HG03045 (cell line): ENCODE results near the gene TTC34.

Experiments used
- ATAC-seq: cut with Tn5 transposase; IDR thresholded peaks from one replicate; pipeline ENCODE4 v1.9.1; 2021; ENCODE audit warnings: mild to moderate bottlenecking, moderate library complexity; ENCODE audit not compliant: unreplicated experiment

Gene TTC34

DNA sequence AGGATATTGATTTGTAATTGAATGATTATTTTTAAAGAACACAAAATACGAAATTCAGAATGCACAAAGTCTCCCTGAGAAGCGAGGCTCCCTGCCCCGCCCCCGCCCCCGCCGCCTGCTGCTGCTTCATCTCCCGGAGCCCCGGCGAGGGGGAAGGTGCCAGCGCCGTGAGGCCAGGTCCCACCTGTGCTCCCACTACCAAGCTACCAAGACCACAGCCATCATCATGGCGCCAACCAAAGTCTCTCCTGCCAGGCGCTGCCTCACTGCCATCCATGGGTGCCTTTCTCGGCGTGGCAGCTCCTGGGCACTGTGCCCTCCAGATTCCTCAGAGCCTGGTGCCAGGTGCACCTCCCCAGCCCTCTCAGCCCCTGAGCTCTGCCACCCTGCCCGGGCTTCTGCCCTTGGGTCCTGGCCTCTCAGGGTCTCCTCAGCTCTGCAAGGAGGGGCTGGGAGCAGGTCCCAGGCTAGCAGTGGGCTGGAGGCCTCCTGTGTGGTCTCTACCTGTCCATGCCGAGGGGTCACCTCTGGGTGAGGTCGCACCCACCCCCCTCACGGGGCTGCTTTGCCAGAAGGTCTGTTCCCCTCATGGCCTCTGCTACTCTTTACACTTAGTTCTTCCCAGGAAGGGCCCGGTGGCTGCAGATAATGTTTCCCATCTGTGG is 29.4 kb upstream of the TTC34 start:
- no peak for ATAC-seq

DNA sequence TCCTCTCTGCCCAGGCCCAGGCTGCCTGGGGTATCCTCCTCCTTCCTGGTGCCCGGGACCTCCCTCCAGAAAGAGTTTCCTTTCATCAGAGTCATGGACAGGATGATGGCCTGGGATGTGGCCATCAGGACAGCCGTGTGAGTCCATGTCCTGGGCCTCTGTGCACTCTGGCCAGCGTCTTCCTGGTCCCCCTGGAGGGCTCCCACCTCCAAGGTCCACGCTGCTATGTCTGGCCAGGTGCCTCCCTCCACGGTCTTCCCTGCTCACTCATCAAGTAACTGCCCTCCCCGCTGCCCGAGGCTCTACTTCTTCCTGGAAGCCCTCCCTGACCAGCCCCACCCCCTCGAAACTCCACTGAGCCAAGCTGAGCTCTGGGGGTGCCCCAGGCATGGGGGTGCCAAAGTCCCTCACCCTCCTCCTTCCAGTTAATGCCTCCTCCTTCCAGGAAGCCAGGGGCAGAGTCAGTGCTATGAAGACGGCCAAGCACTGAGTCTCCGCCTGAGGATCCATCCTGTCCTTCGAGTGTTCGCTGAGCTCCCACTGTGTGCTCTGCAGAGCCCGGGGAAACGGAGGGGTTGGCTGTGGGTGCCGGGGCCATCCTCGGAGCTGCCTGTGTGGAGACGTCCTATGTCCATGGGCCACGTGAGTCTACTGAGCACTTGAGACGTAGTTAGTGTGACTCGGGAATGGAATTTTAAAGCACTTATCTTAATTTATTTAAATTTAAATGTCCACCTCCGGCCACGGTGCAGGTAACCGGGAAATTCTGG is 28.5 kb upstream of the TTC34 start:
- ATAC-seq: no peak

DNA sequence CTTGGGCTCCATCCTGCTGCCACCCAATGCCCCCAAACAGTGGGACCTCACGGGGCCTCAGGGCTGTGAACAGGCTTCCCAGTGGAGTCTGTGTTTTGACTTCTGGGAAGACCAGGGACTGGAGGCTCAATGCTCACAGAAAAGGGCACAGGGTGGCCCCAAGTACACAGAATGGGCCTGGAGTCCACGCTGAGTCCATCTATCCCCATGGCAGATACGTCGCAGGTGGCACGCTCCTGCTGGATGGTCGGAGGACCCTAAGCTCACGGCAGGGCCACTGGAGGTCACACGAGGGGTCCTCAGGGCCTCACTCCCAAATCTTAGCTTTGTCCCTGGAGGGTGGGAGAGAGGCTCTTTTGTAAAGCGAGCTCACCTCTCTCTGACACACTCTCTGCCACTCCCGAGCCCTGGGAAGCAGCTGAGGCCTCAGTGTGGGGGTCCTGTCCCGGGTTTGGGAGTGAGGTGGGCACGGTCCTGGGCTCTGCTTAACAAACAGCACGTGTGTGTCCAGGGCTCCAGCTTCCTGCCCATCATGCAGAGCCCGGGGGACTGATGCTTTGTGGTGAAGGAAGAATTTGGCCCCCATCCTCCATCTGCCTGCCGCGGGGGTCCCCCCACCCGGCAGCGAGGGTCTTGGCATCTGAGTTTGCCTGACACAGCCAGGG is 27.2 kb upstream of the TTC34 start:
- no peak for ATAC-seq

DNA sequence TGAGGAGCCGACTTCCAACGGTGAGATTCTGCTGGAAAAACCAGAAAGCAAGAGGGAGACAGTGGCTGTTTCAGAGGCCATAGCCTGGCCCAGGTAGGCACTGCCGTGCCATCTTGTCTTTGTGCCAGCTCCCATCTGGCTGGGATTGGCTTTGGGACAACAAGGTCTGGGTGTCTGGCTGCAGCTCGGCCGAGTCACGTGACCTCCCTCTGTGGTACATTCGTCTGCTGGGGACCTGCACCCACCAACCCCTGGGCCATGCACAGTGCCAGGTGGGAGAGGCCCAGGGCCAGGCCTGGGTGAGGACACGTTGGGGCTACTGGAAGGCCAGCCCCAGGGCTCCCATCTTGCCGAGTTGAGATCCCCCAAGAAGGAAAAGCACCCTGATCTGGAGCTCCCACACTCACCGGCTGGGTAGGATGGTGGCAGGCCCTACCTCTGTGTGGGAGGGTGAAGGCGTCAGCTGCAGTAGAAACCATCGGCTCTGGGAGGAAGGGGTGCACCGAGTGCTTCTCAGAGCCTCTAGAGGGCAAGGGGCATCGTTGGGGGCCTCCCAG is 25.3 kb upstream of the TTC34 start:
- ATAC-seq: no peak

DNA sequence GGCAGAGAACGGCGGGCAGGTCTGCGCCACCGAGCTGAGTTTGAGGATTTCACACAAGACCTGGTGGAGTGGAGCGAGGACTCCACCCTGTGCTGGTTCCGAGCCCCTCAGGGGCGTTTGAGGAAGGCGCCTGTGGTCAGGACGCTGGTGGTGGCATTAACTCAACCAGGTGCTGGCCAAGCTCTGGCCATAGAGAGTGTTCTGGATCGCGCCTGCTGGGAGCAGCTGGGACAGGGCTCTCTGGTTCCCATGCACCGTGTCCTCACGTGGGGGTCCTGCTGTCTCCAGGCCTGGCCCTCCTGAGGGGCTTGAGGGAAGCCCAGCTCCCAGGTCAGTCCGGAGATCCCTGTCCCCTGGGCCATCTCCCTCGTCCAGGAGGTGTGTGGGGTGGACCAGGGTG is 24.8 kb upstream of the TTC34 start:
- no peak for ATAC-seq

DNA sequence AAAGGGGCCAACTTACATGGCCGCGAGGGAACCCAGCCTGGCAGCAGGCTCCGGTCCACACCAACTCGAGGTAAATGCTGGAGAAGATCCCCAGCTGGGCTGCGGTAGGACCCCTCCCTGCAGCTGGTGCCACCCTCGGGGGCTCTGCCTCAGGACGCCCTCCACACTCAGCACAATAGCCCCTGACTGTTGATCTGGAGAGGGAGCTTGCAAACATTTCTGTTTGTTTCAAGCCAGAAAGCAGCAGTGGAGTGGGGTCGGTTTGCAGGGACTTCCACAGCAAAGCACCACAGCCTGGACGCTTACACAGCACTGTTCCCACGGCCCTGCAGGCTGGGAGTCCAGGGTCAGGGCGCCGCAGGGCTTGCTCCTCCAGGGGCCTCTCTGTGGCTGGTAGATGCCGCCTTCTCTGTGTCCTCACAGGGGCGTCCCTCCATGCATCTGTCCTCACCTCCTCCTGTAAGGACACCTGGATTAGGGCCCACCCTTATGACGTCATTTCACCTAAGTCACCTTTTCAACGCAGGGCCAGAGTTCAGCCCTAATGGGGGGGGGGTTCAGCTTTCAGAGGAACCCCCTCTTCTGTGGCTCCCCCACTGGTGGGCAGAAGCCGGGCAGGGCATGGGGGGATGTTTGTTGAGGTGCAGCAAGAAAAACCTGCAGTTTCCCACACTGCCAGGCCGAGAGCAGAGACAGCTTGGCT is 24.1 kb upstream of the TTC34 start:
- no peak for ATAC-seq

DNA sequence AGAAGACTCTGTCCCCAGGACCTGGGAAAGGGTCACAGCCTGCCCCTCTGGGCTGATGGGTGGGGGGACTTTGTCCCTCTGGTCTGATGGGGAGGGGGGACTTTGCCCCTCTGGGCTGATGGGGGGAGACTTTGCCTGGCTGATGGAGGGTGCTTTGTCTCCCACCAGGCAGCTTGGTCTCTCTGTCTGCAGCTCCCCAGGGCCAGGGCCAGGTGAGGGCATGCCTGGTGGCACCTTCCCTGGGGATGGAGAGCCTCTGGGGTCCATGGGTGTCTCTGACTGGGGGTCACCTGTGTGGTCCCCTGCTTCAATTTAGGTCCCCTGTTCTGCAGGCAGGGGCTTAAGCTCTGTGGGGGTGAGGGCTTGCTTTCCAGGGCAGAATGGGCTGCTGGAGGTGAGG is 23.5 kb upstream of the TTC34 start:
- ATAC-seq: no peak

DNA sequence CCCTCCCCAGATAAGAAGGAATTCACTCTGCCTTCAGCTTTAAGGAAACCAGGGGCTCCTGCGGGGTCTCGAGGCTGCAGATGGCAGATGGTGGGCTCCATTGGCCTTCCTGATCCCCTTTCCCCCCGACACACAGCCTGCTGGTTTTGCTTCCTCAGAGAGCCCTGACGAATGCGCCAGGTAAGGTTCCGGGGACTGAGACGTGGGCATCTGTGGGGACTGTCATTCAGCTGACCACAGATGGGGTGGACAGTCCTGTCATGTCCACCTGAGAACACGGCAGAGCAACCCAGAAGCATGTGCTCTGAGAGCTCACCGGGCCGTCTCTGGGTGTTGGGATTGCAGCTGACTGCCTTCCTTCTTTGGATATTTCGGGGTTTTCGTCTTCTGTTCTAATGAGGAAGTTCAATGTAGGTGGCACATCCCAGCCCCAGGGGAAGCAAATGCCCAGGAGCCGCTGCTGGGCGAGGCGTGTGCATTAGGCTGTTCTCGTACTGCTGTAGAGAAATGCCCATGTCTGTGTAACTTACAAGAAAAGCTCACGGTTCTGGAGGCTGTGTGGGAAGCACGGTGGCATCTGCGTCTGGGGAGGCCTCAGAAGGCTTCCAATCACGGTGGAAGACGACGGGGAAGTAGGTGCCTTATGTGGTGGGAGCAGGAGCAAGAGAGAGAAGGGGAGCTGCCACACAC is 22.6 kb upstream of the TTC34 start:
- ATAC-seq: no peak

DNA sequence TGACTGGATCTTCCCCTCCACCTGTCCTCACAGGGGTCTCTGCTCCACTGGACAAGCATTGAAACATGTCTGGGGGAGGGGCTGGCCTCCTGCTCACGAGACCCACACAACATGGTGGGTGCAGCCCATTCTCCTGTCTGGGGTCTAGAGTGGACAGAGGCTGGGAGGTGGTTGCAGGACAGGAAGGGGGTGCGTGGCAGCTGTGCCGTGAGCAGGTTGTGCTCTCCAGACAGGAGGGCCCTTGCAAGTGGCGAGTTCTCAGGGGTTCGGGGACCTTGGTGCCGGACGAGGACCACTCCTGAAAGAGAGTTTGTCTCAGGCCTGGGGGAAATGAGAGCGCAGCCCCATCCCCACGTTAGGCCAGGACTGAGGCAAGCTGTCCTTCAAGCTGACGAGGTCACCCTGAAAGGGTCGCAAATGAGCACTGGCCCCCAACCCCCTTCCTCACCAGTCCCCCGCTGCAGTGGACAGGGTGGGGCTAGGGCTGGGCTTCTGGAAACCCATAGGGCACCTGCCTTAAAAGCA is 21.2 kb upstream of the TTC34 start:
- ATAC-seq: no peak

DNA sequence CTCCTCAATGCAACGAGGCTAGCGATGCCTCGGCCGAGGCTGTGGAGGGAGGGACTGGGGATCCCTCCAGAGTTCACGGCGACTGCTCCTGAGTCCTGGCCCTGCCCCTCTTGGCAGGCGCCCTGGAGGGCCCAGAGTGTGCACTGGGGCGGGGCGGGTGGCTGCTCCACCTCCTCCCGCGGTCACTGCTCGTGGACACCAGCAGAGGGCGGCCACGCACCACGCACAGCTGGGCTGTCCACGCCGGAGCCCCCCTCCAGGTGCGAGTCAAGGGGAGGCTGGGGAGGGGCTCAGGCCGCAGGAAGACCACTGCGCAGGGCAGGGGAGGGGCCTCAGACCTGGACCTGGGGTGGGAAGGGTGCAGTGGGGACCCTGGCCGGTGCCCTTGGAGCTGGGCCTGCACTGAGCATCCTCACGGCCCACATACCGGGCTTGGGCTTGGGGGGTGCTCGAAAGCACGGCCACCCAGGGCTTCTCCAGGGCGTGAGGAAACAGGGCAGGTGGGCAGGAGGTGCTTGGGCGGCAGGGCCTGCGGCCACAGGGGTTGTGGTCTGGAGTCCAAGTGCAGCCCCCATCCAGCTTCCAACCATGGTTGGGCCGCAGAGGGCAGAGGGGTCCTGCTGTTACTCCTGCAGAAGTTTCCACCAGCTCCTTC is 20.6 kb upstream of the TTC34 start:
- no peak for ATAC-seq

DNA sequence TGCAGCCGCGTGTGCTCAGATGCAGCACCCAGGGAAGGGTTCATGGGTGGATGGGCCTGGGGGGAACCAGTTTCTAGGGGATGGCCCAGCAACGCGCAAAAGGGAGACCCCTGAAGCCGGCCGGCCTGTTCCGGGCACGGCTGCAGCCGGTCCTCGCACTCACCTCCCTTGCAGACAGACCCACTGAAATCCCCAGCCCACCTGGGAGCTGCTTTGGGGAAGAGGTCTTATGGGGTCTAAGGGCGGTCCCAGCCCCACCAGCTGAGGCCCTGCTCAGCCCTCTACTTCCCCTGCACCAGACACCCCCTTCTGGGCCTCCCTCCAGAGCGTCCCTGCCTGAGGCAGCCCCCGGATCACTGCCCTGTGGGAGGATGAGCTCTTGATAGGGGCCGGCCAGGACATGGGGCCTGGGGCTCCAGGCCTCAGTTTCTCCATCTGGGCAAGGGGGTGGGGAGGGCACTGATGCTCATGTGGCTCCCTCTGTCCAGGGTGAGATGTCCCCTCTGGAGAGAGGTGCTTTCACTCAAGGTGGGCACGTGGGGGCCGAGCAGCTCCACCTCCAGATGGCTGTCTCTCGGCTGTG is 20.0 kb upstream of the TTC34 start:
- no peak for ATAC-seq

DNA sequence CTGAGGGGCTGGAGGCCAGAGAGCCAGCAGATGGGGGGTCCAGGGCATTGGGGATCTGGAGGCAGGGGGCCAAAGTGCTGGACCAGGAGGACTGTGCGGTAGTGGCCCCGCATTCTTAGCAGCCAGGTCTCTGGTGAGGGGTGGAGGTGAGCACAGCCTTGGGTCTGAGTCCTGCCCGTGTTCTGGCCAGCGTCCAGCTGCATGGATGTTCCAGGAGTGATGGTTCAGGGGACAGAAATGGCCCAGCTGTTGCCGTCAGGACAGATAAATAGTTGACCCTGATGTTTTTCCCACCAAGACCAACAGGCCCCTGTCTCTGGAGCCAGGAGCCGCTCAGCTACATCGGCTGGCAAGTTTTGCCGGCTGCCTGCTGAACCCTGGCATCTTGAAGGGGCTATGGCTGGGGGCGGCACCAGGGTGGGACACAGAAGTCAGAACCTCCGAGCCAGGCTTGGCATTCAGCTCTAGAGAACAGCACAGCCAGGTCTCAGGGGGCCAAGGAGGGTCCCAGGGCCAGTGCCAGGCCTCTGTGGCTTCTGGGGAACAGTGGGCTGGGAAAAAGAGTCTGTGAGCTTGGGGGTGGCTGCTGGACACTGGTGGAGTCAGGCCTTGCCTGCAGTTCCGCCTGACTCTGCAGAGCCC is 19.4 kb upstream of the TTC34 start:
- ATAC-seq: no peak

DNA sequence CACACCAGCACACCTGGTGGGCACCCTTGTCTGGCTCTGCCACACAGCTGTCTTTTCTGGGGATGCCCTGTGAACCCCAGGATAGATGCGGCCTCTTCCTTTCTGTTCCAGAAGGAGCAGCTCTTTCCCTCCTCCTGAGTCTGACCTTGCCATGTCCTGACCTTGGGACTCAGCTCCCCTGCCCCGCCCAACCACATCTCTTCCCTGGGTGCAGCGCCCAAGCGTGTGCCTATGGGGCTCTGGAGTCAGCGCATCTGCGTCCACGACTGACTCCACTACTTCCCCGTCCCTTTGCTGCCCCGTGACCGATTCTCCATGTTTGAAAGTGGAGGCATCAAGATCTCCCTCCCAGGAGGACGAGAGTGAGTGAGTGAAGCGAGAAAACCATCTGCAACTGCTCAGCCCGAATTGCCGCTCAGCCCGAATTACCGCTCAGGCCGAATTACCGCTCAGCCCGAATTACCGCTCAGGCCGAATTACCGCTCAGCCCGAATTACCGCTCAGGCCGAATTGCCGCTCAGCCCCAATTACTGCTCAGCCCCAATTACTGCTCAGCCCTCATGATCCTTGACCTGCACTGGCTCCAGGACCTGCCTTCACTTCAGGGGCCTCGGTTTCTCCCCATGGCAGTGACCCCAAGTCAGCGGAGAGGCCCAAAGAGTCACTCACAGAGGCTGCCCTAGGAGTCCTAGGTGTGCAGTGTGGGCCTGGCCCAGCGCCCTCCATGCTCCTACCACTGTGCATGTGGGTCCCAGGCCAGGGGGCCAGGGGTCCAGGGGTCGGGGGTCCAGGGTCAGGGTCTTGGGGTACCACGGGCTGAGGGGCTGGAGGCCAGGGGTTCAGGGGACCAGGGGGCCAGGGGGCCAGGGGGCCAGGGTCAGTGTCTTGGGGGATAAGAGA is 18.6 kb upstream of the TTC34 start:
- ATAC-seq: no peak

DNA sequence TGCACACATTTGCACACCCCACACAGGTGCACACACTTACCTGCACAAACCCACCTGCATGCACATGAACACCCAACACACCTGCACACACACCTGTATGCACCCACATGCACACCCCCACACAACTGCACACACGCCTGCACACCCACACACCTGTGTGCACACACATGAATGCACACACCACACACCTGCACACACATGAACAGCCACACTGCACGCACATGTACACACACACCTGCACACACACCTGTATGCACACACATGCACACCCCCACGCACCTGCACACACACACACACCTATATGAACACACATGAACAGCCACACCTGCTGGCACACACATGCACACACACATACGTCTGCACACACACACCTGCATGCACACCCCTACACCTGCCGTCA is 17.9 kb upstream of the TTC34 start:
- no peak for ATAC-seq

DNA sequence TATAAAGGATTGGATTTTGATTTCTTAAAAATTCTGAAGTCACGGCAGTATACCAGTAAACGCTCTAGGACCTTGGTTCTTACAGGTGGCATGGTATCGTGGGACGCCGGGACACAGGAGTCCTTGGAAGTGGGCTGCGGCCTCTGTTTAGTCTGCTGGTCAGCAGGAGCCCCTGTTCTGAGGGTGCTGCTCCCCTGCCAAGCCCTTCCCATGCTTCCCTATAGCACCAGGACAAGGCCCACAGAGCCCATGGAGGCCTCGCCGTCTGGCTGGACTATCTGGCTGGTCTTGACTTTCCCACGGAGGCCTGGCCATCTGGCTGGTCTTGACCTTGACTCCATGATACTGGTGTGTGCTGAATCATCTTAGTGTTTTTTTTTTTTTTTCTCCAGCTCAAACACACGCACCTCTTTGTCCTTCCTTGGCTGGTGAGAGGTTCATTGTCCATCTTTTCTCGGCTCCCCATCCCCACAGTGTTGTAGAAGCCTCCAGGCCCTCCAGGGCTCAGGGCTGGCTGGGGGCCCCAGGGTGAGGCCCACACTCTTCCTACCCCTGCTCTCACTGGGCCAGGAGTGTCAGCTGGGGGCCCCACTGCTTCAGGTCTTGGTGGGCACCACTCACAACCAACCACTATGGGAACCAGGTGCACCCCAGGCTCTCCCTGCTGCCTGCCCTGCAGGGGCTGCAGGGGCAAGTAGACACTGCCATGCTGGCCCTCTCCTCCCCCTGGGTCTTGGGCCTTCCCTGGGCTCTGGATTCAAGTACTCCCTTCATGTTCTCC is 16.5 kb upstream of the TTC34 start:
- ATAC-seq: no peak

DNA sequence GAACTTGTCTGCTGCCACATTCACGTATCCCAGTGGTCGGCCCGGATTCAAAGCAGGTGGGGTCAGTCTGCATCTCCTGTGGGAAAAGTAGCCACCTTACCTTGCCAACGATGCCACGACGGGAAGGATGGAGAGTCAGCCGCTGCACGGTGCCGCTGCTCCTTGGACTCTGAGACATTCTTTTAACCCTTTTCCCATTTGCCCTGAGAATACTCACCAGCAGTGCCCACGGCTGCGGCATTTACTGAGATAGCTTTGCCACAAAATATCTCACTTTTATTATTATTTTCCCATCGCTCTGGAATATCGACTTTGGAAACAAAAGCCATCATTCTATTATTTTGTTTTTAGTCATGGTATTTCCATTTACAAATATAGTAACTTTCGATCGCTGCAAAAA is 15.3 kb upstream of the TTC34 start:
- ATAC-seq: no peak

DNA sequence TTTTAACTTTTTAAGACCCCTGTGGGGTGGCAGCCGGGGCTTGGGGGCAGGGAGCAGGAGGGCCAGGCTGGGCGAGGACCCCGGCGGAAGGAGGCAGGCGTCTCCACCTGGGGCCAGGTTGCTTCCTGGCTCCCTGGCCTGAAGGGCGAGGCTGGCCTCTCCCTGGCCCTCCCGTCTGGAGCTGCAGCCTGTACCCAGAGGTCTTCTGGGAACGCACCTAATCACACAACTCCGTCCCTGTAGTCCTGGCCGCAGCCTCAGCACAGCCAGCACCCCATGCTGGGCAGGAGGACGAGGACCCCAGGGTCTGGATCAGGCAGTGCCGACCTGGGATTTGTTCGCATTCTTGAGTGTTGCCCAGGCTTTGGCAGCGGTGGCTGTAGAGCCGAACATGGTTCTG is 14.1 kb upstream of the TTC34 start:
- ATAC-seq: no peak
